SU-DHL-6 (cell line): Measurements from ENCODE around the gene NBPF1.
"Not testable (repeated sequence)": the region's sequence is repeated elsewhere in the genome, so short reads cannot be mapped to it uniquely, and the experiment has no call there.

Experiments
- CTCF ChIP-seq: fragments of 200-600 bp; sonication (generic); IDR thresholded peaks from one replicate; pipeline ENCODE4 v1.5.1; 2017; ENCODE audit warnings: antibody characterized with exemption, mild to moderate bottlenecking, low read length, moderate library complexity; ENCODE audit not compliant: insufficient read depth, poor library complexity, severe bottlenecking
- EZH2phosphoT487 ChIP-seq: fragments of 200-600 bp; sonication (generic), shearing (Covaris generic); conservative IDR thresholded peaks from 2 replicates; pipeline ENCODE4 v1.6.1; 2018; ENCODE audit warnings: mild to moderate bottlenecking, antibody characterized with exemption, low read length, moderate library complexity, mixed read lengths

GRCh38 chr1:16648250-16648649 is 34.9 kb upstream of the NBPF1 start:
- not testable (repeated sequence) for TF ChIP-seq CTCF, EZH2phosphoT487
